HG03095 (cell line): ENCODE data around the gene PANK4.

Experiments used
- ATAC-seq: cut with Tn5 transposase; IDR thresholded peaks from one replicate; pipeline ENCODE4 v1.9.1; 2021; ENCODE audit warnings: moderate library complexity; ENCODE audit not compliant: unreplicated experiment

Gene PANK4

DNA sequence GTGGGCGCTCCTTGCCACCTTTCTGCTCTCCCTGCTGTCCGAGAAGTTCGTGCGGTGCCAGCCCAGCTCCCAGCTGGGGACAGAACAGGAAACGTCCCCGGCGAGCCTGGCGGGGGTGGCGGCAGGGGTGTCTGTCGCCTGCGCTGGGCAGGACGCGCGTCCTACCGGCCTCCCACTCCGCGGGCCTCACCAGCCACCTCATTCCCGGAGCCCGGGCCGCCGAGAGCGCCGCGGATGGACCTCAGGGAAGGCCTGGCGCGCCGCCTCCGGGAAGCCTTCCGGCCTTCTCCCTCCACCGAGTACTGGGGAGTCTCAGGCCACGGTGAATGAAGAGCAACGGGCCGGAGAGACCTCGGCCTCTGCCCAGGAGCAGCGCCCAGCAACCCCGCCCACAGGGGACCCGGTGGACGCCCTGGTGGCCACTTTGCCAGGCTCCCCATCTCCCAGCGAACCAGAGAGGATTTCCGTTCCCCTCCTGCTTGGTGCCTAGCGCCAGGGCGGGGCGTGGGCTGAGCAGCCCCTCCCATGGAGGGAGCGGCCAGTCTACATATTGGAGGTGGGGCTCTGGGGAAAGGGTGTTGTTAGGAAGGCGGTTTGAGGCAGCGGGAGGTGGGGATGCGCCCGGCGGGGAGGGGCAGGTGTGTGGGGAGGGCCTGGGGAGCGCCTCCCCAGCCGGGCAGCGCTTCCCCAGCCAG is 20.3 kb upstream of the PANK4 start:
- peak; percentile 33 for ATAC-seq

DNA sequence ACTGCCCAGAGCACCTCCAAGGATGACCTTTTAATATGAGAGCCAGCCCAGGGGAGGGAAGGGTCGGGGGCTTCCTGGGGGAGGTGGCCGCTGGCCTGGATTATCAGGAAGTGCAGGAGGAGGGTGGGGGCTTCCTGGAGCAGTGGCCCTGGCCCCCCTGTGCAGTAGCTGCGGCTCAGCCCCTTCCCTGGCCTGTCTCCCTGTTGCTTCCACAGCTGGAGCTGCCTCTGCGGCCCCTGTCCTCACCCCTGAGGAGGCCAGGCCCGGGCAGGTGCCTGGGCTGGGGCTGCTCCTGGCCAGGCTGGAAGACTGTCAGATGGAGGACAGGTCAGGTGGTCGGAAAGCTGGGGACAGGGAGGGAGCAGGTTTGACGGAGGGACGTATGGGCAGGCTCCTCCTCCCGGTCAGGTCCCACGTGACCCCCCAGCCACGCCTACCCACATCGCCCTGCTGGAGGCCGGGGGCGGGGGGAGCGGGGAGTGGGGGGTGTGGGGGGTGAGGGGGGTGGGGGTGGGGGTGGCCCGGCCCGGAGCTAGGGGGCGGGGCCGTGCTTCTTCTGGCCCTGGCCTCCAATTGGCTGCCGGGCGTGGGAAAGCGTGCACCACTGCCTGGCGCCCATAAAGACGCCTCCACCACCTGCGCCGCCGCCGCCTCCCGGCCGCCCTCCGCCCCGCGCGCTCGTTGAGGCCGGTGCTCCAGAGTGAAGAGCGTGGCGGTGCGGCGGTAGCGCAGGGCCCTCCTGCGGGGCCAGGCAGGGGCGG is 19.5 kb upstream of the PANK4 start:
- ATAC-seq, result peak; percentile 25

DNA sequence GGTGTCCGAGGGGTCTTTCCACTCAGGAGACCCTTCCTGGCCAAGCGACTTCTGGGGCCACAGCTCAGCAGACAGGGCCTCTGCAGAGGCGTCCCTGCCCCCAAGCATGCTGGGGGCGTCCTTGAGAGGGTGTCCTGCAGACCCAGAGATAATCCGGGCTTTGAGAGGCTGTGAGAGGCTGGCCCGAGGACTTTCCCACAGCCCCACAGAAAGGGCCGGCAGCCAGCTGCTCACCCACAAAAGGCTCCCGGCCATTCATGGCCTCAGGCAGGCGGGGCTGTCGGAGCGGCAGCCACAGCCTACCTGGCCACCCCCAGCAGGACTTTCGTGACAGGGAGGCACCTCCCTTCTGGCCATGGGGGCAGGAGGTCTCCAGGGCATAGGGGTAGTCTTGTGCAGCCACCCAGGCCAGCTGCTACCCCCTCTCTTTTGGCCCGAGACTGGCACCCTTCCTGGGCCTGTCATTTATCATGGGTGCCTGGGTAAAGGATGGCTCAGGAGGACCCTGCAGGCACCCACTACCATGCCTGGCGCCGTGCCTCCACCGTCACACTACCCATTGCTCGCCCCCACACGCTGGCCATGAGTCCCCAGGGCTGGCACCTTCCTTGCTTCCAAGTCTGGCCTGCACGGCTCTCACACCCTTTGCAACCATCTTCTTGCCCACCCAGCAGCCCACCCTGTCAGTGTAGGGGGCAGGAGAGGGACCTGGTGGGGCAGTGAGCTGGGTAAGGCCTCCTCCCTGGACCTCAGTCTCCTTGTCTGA is 18.7 kb upstream of the PANK4 start:
- ATAC-seq, result no peak

DNA sequence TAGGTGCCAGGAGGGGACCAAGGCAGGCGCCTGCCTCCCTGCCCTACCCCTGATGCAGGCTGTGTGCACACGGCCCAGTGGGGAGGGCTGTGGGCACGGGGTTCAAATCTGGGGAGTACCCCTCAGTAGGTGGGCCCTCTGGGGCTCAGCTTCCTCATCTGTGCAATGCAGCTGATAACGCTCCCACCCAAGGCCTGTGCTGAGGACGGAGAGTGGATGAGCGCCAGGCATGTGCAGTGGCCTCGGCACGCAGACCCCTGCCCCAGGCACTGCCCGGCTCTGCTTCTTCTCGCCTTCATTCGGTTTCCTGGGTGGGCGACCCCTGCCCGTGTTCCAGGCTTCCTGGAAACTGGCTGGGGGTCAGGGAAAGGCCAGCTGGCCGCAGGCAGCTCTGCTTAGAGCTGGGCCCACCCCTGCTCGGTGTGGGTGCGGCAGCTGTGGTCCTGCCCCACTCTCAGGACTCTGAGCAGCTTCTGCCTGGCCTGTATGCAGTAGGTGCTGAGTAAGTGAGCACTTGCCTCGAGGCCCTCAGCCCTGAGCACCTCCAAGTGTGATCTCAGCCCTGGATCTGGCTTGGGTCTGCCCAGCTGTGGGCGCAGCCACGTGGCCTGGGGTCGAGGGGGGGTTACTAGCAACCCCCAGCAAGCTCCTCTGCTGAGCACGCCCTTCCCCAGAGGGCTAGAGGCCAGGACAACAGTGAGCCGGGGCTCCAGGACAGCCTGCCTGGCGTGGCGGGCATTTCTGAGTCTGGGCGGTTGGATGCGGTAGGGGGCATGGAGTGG is 17.9 kb upstream of the PANK4 start:
- no peak for ATAC-seq

DNA sequence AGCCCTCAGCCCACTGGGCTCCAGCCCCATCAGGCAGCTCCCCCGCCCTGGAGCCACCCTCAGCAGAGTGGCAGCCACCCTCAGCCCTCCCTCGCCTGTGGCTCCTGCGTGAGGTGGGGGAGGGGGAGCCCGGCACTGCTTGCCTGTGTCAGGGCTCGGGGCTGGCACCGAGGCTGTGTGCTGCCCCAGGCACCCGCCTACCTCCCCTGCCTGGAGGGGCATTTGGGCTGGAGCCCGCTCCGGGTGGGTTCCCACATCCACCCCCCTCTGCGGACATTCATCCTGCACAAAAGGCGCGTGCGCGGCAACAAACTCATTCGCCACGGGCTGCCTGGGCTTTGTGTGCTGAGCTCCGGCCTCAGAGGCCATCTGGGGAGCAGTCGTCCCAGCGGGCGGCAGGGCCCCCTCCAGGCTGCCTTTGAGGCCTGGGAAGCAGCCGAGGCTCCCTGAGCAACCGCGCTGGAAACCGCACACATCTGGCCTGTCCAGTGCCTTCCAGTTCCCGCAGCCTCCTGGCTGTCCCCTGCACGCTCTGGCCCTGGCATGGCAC is 17.2 kb upstream of the PANK4 start:
- no peak for ATAC-seq

DNA sequence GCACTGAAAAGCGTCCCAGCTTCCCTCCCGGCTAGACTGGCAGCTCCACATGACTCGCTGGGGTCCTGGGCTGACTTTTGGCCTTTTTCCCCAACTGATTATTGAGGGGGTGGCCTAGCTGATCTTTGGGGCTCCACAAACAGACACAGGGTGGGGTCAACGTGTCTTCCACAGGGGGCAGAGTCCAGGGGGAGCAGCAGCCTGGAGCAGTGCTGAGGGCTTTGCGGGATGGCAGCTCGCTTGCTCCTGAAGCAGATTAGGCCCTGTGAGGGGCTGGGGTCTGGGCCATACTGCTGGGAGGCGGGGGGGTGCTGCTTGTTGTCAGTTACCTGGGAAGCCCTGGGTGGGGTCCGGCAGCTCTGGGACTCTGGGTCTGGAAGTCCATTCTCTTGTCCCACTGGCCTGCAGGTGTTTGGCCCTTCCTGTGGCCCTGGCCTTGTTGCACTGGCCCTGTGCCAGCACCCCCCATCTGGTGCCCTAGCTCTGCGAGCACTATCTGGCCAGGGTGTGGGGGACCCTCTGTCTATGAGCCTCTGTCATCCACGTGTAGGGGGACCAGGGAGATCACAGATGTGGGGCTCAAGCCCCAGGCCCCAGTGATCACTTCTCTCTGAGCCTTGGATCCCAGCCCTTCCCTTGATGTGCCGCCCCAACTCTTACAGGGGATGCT is 16.0 kb upstream of the PANK4 start:
- no peak for ATAC-seq

DNA sequence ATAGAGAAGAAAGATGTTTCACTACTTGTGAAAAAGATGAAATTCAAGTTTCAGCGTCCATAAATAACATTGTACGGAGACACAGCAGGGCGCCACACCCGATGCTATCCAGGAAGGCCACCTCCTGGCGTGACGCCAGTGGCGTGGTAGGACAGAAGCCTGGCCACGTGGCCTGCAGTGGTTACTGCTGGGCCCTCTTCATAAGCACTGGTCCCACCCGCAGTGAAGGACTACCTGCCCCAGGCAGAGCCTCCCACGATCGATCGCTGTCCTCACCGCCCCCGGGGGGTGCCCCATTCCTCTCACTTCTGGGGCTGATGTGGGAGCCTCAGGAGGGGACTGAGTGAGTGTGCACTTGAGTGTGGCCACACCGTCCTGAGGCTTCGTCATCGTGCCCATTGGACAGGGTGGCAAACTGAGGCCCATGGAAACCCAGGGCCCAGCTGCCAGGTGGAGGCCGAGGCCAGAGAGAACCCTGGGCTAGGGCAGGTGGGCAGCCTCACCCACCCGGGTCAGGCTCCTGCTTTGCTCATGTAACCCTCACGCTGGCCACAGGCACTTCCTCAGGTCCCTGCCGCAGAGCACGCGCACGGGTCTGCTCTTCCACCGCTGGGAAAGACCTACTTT is 15.3 kb upstream of the PANK4 start:
- ATAC-seq, result no peak

DNA sequence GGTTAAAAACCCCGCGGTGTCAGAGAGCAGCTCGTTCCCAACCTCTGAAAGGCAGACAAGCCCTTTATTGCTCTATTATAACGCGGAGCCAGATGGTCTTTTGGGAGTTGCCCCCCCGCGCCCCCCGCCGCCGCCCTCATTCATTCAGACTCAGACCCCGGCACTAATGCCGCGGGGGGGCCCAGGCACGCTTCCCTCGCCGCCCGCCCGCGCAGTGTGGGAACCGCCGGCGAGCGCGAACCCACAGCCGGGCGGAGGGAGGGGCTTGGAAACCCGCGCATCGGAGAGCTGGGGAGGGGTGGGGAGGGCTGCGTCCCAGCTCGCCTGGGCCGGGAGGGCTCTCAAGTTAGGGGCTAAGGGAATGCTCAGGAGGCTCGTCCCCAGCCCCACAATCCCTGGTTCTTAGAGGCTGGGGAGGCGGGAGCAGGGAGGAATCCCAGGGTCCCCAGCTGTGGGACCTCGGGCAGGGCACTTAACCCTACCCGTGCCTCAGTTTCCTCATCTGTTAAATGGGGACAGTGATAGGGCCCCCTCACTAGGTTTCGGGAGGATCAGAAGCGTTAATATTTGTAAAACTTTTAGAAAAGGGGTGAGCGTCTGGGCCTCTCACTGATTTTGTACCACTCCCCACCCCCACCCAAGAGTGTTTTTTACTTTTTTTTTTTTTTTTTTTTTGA is 14.6 kb upstream of the PANK4 start:
- no peak for ATAC-seq

DNA sequence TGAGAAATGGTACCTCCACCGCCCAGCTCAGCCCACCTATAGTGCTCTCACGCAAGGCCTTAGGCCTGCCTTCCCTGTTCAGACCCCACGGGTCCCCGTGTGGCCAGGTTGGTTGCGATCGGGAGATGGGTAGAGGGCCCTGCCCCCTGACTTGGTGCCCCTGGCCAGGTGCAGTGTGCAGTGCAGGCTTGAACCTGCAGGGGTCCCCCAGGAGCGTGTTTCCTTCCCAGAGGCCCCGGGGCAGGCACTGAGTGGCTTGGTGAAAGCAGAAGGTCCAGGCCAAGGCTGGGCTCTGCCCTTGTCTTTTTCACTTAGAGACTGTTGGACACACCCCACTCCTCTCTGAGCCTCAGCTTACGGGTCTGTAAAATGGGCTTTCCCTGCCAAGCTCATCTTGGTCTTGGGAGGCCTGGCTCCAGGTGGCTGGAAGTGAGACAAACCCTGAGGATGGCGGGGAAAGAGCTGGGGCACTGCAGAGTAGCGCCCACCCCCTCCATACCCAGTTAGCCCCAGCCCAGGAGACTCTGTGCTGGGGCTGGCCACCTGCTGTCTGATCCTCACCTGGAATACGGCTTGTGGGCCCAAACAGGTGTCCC is 13.0 kb upstream of the PANK4 start:
- ATAC-seq, result no peak

DNA sequence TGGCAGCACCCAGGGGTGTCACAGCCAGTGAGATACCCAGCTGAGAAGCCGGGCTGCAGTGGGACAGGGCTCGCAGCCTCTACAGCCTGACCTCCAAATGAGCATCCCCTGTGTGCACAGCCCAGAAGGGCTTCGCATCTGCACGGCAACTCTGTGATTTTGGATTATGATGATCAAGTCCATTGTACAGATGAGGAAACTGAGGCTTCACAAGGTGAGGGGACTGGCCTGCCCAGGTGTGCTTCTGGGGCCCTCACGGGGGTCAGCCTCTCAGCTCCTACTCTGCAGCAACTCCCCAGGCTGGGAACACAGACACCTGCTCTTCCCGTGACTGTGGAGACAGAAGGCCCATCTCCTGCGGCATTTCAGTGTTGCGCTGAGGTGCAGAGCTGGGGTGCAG is 12.5 kb upstream of the PANK4 start:
- no peak for ATAC-seq

DNA sequence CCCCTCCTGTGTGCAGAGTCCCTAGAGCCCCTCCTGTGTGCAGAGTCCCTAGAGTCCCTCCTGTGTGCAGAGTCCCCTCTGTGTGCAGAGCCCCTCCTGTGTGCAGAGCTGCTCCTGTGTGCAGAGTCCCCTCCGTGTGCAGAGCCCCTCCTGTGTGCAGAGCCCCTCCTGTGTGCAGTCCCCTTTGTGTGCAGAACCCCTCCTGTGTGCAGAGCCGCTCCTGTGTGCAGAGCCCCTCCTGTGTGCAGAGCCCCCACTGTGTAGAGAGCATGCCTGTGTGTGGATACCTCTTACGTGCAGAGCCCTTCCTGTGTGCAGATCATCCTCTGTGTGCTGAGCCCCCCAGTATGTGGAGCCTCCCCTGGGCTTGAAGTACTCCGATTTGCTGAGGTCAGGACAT is 12.0 kb upstream of the PANK4 start:
- ATAC-seq, result no peak

DNA sequence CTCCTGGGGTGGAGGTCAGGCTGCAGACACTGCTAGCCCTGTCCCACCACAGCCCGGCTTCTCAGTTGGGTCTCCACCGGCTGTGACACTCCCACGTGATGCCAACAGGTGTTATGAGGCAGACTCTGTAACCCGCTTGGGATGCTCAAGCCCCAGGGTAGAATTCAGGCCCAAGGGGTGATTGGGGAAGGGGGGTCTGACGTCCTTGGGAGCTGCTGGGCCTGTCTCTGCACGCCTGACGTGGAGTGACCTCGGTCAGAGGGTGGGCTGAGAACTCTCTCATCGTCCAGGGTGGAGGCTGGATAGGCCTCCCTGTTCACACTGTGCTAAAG is 11.4 kb upstream of the PANK4 start:
- ATAC-seq, result no peak

DNA sequence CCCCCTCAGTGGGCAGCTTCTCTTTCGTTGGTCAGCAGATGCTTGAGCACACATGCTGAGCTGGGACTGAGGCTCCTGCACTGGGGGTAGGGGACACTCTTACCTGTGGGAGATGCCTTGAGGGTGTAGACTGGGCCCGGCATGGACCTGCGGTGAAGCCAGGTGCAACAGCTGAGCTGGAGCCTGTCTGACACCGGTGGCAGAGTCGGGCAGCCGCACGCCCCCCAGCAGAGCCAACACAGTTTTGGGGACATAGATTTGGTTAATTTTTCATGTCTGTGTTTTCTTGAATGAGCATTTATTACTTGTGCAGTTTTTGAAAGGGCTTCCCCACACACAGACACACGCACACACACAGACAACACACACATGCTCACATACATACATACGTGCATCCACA is 9.6 kb upstream of the PANK4 start:
- ATAC-seq, result no peak

DNA sequence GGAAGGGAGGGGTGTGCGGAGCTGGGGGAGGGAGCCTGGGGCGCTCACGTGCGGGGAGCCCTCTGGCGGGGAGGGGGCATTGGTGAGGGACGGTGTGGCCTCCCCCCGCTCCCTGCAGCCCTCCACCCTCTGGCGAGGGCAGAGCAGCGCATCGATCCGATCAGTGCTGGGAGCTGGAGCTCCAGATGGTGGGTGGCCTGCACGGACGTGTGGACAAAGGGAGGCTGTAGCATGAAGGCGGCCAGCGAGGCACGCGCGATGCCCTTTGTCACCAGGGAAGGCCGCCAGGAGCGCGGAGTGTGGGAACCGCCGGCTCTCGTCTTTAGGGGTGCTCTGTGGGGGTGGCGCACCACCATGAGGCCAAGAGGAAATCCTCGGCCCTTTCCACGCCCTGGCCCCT is 9.1 kb upstream of the PANK4 start:
- no peak for ATAC-seq

DNA sequence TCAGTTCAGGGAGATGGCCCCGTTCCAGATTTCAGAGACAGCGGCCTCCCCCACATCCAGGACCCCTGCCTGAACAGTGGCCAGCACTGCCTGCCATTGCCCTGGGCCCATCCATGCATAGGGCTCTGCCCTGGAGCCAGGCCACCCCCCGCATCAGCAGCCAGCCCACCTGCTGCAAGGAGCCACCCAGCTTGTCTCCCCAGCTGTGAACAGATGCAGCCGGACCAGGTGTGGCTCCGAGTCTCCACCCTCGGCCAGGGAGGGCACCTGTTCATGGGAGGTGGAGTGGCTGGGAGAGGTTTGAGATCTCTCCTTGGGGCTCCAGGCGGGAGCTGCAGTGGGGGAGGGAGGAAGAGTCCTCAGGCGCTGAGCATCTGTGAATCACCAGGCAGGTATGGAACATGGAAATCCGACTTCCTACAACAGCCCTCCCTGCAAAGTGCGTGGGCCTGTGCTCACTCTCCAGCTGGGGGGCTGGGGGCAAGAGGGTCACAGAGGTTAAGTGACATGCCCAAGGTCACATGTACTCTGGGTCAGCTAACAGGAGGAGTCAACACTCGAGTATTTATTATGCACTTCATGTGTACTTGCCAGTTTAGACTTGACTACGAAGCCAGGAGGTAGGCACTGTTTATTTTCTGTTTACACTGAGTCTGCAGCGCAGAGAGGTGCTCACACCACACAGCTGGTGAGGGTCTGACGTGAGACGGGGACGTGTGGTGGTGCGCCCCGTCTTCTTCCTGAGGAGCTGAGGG is 8.5 kb upstream of the PANK4 start:
- ATAC-seq, result no peak

DNA sequence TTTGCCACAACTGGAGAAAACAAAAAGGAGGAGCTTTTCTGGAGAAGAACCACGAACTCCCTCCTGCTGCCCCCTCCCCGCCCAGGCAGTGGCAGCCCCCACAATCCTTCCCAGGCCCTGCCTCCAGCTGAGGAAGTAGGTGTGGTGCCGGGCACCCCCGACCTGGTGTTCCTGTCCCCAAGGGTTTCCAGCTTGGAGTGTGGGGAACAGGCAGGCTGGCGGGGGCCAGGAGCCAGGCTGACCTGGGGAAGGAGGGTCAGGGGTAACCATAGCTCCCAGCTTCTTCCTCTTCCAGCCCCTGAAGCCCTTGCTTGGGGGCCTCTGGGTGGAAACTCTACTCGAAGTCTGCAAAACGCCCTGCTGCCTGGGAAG is 7.9 kb upstream of the PANK4 start:
- no peak for ATAC-seq

DNA sequence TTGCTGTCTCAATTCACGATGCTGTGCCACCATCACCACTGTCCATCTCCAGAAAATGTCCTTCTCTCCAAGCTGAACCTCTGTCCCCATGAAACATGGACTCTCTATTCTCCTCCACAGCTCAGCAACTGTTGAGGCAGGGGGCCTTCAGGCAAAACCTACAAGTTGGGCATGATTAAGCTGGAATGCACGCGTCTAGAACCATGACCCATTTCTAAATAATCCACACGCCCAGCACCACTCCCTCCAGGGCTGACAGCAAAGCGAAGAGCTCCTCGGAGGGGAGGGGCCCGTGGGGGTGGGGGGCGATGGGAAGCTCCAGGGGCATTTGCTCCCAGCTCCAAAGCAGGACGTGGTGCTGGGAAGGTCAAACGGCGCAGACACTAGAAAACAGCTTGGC is 7.0 kb upstream of the PANK4 start:
- no peak for ATAC-seq

DNA sequence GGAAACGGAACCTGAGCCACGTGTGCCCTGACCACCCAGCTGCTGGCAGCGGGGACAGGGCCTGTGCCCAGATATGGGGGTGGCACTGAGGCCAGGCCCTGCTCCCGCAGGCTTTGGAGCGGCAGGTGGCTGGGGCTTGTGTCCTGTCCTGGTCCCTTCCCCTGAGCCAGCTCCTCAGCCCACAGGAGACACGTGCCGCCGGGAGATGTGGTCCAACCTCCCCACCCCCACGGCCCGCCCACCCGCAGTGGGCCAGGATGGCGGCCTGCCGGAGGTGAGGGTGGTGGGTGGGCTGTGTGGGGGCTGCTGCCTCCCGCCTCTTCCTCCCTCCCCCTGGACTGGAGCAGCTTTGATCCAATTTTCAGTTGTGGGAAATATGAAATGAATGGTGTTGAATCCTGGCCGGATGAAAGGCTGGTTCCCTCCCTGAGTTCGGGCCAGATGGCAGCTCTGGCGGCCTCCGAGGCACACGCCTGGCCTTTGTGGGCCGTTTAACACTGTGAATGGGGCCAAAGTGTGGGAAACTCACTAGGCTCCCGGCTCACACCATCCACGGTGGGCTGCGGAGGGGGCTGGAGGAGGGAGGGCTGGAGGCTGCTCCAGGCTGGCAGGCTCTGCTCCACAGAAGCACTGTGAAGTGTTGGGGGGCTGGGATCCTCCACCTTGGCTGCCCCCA is 6.2 kb upstream of the PANK4 start:
- ATAC-seq, result no peak
